ENCODE results near the gene HERC3. TPM values are rescaled to one million over a fixed set of nuclear protein-coding genes. Genes with fewer than 3 reads are reported as not detected.
A peak's percentile ranks its signal among the peaks of the same experiment; 100 is the strongest.

The HERC3 gene
- total and polyA plus RNA-seq, 4 donors: 6.2 to 48.0 (median 24.9) TPM

DNA sequence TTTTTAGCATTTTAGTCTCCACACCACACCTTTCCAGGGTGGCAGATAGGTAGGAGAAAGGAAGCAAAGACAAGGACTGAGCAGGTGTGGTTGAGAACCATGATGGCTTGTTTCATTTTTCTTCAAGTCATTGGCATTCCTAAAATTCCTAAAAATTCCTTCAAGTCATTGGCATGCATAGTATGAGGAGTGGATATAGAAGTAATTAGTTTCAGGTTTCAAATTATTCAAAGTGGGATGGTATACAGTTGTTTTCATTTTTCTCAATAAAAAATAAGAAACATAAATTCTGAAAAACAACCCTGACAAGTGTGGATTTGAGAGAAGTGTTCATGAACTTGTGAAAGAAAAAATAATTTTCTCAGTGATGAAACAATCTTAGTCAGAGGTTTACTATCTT, 22.3 kb upstream of the HERC3 start:
- TF ChIP-seq, protein P1, sequence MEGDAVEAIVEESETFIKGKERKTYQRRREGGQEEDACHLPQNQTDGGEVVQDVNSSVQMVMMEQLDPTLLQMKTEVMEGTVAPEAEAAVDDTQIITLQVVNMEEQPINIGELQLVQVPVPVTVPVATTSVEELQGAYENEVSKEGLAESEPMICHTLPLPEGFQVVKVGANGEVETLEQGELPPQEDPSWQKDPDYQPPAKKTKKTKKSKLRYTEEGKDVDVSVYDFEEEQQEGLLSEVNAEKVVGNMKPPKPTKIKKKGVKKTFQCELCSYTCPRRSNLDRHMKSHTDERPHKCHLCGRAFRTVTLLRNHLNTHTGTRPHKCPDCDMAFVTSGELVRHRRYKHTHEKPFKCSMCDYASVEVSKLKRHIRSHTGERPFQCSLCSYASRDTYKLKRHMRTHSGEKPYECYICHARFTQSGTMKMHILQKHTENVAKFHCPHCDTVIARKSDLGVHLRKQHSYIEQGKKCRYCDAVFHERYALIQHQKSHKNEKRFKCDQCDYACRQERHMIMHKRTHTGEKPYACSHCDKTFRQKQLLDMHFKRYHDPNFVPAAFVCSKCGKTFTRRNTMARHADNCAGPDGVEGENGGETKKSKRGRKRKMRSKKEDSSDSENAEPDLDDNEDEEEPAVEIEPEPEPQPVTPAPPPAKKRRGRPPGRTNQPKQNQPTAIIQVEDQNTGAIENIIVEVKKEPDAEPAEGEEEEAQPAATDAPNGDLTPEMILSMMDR (IDR thresholded peaks at IDR 0.05; ENCODE audit: control extremely low read depth, extremely low read depth): no peak

DNA sequence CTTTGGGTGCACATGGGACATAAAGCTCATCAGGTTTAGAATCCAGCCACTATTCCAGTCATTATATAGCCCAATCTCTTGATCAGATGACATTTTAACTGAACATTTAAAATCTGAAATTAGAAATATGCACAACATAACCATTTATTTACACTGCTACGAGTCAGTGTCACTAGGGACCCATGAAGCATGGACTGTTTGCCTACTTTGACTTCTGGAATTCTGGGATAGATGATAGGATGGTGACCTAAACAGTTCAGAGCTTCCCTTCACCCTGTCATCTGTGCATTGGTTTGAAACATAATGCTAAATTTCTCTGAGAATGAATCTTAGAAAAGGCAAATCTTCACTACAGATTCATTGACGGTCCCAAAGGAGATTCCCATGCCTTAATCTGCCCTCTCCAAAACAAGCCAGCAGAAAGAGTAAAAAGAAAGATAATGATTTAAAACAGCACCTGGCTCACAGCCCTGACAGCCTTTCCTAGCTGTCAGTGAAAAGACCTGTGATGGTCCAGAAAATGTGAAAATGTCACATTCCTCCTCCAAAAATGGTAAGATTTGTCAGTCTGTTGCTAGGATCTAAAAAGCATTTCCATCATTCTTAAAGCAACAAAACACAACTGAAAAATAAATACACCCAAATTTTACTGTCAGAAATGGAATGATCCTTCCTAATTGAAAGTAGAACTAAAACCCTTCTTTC, 18.9 kb upstream of the HERC3 start:
- H3K27me3 ChIP-seq (ENCODE audit: control insufficient read depth in 3 of 3, insufficient read depth in 3 of 3, low read length in 2 of 3): no peaks in the 10 kb centered on the region
- TF ChIP-seq, protein P1 (IDR thresholded peaks at IDR 0.05; ENCODE audit: control extremely low read depth, extremely low read depth): no peak
- H3K4me3 ChIP-seq: no peak overlapping the region
- H3K27ac ChIP-seq (ENCODE audit: low read depth in 1 of 2, low read length in 1 of 2): no peak overlapping the region
- WGBS, 2 donors: 68 to 82% methylated on average over 2 of the region's 2 CpGs
- H3K9ac ChIP-seq (ENCODE audit: insufficient read depth in 1 of 2, low read length in 2 of 2): no peak overlapping the region
- no peaks in the 10 kb centered on the region for H3K9me3 ChIP-seq (ENCODE audit: control insufficient read depth in 4 of 4, insufficient read depth in 3 of 4, low read length in 3 of 4)
- H3K36me3 ChIP-seq (ENCODE audit: control insufficient read depth in 4 of 4, insufficient read depth in 4 of 4, low read length in 4 of 4): no peaks in the 10 kb centered on the region
- peaks cover 0 to 6% (median 3%) of the 10 kb centered on the region in 5 donors for H3K4me1 ChIP-seq (ENCODE audit: control insufficient read depth in 5 of 5, insufficient read depth in 5 of 5, low read length in 5 of 5)
- ATAC-seq (ENCODE audit: insufficient read depth, low FRiP score) (no peak), DNase-seq (no peak)

More for the DNA sequence above, 22.3 kb upstream of the HERC3 start:
- Histone ChIP-seq H3K27me3 (ENCODE audit: control insufficient read depth in 3 of 3, insufficient read depth in 3 of 3, low read length in 2 of 3) (no peaks in the 10 kb centered on the region), H3K36me3 (ENCODE audit: control insufficient read depth in 4 of 4, insufficient read depth in 4 of 4, low read length in 4 of 4) (no peaks in the 10 kb centered on the region), H3K4me1 (ENCODE audit: control insufficient read depth in 5 of 5, insufficient read depth in 5 of 5, low read length in 5 of 5) (peaks cover 0 to 6% (median 3%) of the 10 kb centered on the region in 5 donors), H3K9ac (ENCODE audit: insufficient read depth in 1 of 2, low read length in 2 of 2) (no peak overlapping the region), H3K9me3 (ENCODE audit: control insufficient read depth in 4 of 4, insufficient read depth in 3 of 4, low read length in 3 of 4) (no peaks in the 10 kb centered on the region), H3K27ac (ENCODE audit: low read depth in 1 of 2, low read length in 1 of 2) (no peak overlapping the region), H3K4me3 (no peak overlapping the region)
- DNase-seq (no peak), ATAC-seq (ENCODE audit: insufficient read depth, low FRiP score) (no peak)

DNA sequence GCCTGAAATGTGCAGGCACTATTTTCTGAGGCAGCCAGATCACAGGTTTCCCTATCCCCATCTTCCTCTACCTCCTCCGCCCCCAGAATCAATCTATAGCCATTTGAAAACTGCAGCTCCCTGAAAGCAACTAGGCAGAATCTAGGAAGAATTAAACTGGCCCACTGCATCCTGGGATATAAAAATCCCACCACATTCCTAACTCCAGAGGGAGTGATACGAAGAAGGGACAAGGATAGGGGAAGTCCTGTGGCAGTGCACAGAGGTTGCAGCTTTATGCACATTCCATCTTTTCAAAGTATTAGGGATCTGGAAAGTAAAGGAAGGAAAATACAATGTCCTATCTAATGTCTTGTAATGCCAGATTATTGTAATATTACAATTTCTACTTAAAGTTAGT, 18.3 kb upstream of the HERC3 start:
- no peak overlapping the region for H3K4me3 ChIP-seq
- H3K27me3 ChIP-seq (ENCODE audit: control insufficient read depth in 3 of 3, insufficient read depth in 3 of 3, low read length in 2 of 3): no peaks in the 10 kb centered on the region
- H3K36me3 ChIP-seq (ENCODE audit: control insufficient read depth in 4 of 4, insufficient read depth in 4 of 4, low read length in 4 of 4): no peaks in the 10 kb centered on the region
- 77 to 88% methylated on average over 2 of the region's 2 CpGs for WGBS, 2 donors
- TF ChIP-seq, protein P1 (IDR thresholded peaks at IDR 0.05; ENCODE audit: control extremely low read depth, extremely low read depth): no peak
- ATAC-seq (ENCODE audit: insufficient read depth, low FRiP score): no peak
- no peak overlapping the region for H3K27ac ChIP-seq (ENCODE audit: low read depth in 1 of 2, low read length in 1 of 2)
- H3K9me3 ChIP-seq (ENCODE audit: control insufficient read depth in 4 of 4, insufficient read depth in 3 of 4, low read length in 3 of 4): no peaks in the 10 kb centered on the region
- H3K9ac ChIP-seq (ENCODE audit: insufficient read depth in 1 of 2, low read length in 2 of 2): no peak overlapping the region
- DNase-seq: peak in 2 of 3 donors; percentile 58 to 62
- H3K4me1 ChIP-seq (ENCODE audit: control insufficient read depth in 5 of 5, insufficient read depth in 5 of 5, low read length in 5 of 5): peaks cover 0 to 6% (median 3%) of the 10 kb centered on the region in 5 donors

DNA sequence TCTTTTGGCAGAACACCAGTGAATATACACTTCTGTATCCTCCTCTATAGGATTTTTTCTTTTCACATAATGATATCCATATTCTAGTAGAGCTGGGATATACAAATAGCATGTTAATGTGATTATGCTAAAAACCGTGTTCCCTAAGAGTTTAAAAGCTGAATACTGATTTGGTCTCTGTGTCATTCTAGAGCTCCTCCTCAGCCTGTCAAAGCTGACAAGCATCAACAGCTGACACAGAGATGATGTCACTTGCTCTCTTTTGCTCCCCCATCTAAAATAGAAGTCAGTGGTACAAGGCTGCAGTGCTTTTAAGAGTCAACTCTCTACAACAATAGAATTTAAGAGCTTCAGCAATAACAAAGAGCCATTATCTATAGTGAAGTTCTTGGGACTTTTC, 17.1 kb upstream of the HERC3 start:
- Histone ChIP-seq H3K27ac (ENCODE audit: low read depth in 1 of 2, low read length in 1 of 2) (no peak overlapping the region), H3K9me3 (ENCODE audit: control insufficient read depth in 4 of 4, insufficient read depth in 3 of 4, low read length in 3 of 4) (no peaks in the 10 kb centered on the region), H3K4me3 (no peak overlapping the region), H3K4me1 (ENCODE audit: control insufficient read depth in 5 of 5, insufficient read depth in 5 of 5, low read length in 5 of 5) (peaks cover 0 to 6% (median 3%) of the 10 kb centered on the region in 5 donors), H3K9ac (ENCODE audit: insufficient read depth in 1 of 2, low read length in 2 of 2) (no peak overlapping the region), H3K27me3 (ENCODE audit: control insufficient read depth in 3 of 3, insufficient read depth in 3 of 3, low read length in 2 of 3) (no peaks in the 10 kb centered on the region), H3K36me3 (ENCODE audit: control insufficient read depth in 4 of 4, insufficient read depth in 4 of 4, low read length in 4 of 4) (no peaks in the 10 kb centered on the region)
- no peak for ATAC-seq (ENCODE audit: insufficient read depth, low FRiP score)
- WGBS, 2 donors: 71 to 90% methylated on average over 1 of the region's 1 CpG
- no peak for DNase-seq
- TF ChIP-seq, protein P1 (IDR thresholded peaks at IDR 0.05; ENCODE audit: control extremely low read depth, extremely low read depth): no peak
